Stimulated activated CD4-positive, alpha-beta T cell treated with anti-CD3 and anti-CD28 coated beads, Interleukin-15, amount 100 ng/mL, for 48 hours (primary cell): ENCODE data around the gene SNX27.
"Not testable (repeated sequence)": the region's sequence is repeated elsewhere in the genome, so short reads cannot be mapped to it uniquely, and the experiment has no call there.

Experiments used
- DNase-seq, 2 donors: peaks; one replicate each; pipeline ENCODE4 v3.0.0-alpha.2; 2020; ENCODE audit warnings: low read depth in 2 of 2

The SNX27 gene

GRCh38 chr1:151720974-151721787, 109.3 kb downstream of the SNX27 start, which contains the start of gene RIIAD1:
Gene RIIAD1, plus strand, starts transcription at chr1:151721522. Its CDS starts 15 bp downstream, at chr1:151721537.
- DNase-seq, result no peak

- DNase-seq, result no peak
Measured at GRCh38 chr1:151721788-151722510, 110.1 kb downstream of the SNX27 start.

GRCh38 chr1:151723726-151724370, 112.0 kb downstream of the SNX27 start:
- no peak for DNase-seq

- no peak for DNase-seq
Measured at GRCh38 chr1:151728151-151729054, 116.6 kb downstream of the SNX27 start.

GRCh38 chr1:151729157-151729965, 117.5 kb downstream of the SNX27 start:
- DNase-seq, result no peak

- no peak for DNase-seq
Measured at GRCh38 chr1:151729966-151730291, 118.1 kb downstream of the SNX27 start.

GRCh38 chr1:151733126-151733525, 121.3 kb downstream of the SNX27 start:
- no peak for DNase-seq

- DNase-seq, result not testable (repeated sequence)
Measured at GRCh38 chr1:151733995-151734394, 122.1 kb downstream of the SNX27 start.

GRCh38 chr1:151737026-151737425, 125.2 kb downstream of the SNX27 start:
- DNase-seq, result no peak

GRCh38 chr1:151737479-151737878, 125.6 kb downstream of the SNX27 start:
- DNase-seq, result no peak

GRCh38 chr1:151739590-151740355, 127.9 kb downstream of the SNX27 start:
- no peak for DNase-seq

- DNase-seq, result no peak
Measured at GRCh38 chr1:151741516-151741915, 129.7 kb downstream of the SNX27 start.
